IPS-NIHi7 (cell line): ENCODE data around the gene NEURL1.
"Not testable (repeated sequence)": the region's sequence is repeated elsewhere in the genome, so short reads cannot be mapped to it uniquely, and the experiment has no call there.

ENCODE experiments used
- DNase-seq: peaks from one replicate; pipeline ENCODE4 v3.0.0; 2012; ENCODE audit warnings: mixed read lengths; ENCODE audit errors: extremely low spot score

The NEURL1 gene

DNA sequence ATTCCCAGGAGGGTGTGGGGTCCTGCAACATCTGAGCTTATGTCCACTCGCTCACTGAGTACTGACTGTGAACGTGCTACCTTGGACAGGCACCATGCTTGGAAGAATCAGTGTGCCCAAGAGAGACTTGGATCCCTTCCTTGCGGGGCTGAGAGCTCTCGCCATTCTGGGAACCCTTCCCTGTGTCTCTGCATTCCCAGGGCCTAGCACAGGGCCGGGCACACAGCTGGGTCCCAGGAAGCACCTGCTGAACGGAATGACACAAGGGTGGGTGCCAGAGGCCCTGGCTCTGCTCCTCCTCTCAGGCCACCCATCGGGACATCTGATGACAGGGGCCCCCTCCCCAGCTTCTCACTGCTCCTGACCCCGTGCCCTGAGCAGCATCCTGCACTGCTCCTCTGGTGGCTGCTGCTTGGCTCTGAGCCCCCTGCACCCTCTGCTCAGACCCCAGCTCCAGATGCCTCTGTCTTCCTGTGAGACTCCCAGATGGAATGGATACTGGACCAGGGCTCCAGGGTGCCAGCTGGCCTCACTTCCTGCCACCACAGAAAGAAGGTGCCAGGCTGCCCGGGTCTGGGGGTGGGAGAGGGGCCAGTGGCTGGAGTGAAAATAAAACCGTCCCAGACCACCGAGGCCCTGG lies 129.6 kb downstream of the NEURL1 start:
- DNase-seq, result no peak

DNA sequence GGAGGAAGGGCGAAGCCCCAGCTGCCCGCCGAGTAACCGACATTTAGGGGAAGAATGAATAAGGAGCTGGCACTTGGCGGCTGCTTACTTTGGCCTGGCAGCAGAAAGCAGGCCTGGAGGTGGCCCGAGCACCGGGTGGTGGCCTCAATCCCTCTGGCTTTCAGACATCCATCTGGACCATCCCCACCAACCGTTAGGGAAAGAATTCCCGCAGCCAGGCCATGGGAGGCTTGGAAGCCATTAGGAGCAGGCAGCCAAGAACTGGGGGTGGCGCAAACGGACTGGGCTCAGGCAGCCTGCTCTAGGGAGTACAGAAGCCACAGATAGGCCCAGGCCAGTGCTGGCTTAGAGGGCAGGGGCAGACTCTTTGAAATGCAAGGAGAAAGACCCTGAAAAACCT lies 132.7 kb downstream of the NEURL1 start:
- DNase-seq, result no peak

DNA sequence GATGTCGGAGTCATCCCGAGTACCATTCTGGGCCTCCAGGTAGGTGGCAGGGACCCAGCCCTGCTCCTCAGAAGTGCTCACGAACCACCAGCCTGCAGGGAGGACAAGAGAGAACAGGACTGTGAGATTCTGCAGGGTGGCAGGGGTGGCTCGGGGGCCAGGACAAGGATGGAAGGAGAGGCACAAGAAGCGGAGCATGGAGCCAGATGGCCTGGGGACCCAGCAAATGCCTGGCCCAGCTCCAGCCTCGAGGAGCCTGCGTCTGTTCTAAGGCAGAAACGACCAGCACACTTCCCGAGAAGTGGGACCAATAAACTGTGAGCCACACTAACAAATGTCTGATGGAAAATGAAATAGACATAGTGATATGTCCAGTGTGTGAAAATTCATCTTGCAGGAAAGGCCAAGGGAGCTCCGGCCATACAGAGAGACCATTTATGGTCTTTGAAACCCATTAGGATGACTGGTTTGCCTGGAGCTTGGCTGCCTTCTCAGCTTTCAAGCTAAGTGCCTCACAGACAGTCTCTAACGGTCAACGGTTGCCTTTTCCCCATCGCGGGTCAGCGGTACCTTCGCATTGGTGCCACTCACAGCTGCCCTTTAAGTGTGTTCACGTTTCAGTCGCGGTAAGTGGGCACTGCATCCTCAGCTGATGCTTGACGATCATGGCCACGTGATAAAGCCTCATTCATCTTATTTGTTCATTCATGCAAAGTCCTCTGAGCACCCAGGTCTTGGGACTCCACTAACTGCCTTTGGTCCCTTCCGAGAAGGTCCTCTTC lies 133.8 kb downstream of the NEURL1 start:
- DNase-seq, result no peak

DNA sequence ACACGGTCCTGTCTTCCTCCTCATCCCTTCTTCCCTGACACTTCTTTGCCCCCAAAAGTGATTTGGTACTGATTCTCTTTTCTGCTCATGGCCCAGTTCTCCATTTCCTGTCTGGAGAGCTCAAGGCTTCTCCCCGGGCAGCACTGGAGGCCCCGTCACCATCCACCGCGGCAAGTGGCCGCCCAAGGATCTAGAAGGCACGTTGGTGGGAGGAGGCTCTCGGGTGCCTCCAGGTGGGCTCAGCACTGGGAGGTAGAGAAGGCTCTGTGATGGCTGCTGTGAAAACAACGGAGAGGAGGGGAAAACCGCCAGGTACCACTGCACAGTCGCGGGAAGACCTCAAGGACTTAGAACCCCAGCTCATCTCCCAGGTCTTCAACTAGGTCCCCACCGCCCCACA lies 134.4 kb downstream of the NEURL1 start:
- DNase-seq, result no peak

DNA sequence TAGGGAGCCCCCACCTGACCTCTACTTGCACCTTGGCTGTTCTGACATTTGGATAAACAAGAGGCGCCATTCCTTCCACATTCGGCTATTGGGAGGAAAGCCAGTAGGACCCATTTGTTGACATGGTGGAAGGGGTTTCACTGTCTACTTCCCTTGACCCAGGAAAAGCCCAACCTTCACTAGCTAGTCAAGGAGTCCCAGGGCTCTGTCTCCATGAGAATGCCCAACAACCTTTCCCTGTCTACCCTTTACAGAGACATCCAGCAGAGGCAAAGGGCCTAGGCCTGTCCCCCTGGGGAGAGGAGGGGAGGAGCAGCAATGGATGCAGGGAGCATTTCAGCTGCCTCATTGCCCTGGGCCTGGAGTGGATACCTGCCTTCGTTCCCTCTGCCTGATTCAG lies 136.1 kb downstream of the NEURL1 start:
- DNase-seq, result no peak

DNA sequence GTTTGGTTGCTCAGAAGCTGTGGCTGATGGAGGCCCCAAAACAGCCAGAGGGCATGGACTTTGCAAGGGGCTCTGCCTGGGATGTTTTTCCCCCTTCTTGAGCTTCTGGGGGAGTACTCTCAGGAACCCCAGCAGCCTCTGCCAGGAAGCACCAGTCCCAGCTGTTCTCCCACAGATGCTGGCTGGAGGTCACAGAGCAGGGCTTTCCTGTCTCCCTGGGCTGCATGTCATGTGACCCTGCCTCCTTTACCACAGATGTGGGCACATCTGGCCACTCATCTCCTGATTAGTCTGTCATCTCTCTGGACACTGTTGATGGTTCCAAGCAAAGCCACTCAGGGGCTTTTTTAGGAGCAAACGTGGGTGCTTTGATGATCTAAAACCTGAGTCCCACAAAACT lies 136.7 kb downstream of the NEURL1 start:
- DNase-seq, result no peak

DNA sequence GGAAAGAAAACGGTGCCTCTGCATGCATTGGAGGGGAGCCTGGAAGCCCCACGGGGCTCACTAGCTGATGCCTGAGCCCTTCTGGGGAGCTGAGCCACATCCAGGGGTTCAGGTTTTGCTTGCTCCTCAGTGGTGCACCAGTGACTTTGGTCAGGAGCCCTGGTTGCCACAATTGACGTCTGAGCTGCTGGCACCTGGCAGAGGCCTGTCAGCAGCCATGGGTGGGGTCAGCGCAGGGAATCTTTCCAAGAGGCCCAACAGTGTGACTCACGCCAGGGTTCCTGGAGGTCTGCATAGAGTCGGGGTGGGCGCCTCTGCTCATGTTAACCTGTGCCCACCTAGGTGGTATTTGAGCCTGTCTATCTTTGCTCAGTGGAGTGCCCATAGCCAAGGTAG lies 138.7 kb downstream of the NEURL1 start:
- DNase-seq, result no peak

DNA sequence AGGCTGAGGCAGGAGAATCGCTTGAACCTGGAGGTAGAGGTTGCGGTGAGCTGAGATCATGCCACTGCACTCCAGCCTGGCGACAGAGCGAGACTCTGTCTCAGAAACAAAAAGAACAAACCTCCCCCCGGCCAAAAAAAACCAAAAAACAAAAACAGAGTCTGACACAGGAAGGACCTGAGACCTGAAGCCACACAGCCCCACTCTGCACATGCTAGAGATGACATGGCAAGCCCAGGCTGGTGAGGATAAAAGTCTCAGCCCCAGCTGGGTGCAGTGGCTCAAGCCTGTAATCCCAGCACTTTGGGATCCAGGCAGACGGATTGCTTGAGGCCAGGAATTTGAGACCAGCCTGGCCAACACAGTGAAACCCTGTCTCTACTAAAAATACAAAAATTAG lies 139.4 kb downstream of the NEURL1 start:
- DNase-seq, result not testable (repeated sequence)

DNA sequence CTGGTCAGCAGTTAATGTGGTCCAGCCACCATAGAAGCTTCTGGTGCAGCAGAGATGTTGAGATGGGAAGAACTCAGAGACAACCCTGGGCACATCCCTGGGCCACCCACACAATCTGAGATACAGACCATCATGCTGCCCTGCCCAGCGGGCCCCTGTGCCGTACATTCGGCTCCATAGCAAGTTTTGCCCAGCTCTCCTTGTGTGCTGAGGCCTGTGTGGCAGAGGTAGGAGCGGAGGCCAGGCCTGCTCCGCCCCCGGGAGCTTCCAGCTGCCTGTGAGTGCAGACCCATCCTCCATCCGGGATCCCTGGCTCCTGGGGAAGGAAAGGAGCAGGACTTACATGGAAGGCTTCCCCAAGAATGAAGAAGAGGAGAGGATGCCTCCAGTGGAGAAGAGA lies 140.3 kb downstream of the NEURL1 start:
- DNase-seq, result no peak

DNA sequence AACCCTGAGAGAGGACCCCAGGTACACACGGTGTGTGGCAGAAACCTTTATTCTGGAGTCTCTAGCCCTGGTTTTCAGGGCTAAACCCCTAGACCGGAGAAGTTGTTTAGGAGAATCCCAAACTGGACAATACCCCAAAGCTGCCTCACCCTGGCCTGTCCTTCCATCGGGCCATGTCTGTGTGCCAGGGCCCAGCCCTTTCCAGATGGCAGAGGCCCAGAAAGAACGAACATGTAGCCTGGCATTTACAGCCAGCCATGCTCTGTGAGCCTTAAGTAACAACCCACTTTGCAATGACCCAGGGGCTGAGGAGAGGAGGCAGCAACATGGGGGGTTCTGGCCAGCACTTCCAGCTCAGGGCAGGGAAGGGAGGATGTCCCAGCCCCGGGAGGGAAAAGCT lies 142.1 kb downstream of the NEURL1 start:
- no peak for DNase-seq

DNA sequence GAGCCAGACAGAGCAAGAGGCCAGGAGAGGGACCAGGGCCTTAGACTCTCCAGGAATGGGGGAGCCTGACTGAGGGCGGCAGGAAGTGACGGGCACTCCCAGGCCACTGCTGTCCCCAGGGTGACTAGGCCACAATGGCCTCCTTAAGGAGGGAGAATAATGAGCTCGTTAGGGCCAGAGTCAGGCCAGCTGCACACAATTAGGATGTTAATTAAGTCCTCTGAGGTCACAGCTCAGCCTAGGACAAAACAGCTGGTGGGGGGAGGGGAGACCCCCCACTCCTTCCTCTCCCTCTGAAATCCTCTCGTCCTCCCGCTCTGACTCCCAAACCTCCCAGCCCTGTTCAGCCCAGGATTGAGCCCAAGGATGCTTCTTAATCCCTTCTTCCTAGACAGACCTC lies 143.0 kb downstream of the NEURL1 start:
- no peak for DNase-seq

DNA sequence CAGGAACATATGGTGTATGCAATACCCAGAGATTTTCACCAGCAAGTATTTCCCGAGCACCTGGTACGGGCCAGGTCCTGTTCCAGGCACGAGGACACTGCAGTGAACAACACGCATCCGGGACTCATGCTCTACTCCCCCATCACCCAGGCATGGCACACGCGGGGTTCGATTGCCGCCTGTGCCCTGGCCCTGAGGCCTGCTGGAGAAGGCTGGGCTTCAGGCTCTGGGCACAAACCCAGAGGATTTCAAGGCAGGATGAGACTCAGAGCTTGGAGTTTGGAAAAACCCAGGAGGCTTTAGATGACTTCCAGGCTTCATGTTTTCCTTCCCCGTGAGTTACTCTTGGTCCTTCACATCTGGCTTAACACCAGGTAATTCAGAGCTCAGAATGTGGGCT lies 143.5 kb downstream of the NEURL1 start:
- DNase-seq, result no peak

DNA sequence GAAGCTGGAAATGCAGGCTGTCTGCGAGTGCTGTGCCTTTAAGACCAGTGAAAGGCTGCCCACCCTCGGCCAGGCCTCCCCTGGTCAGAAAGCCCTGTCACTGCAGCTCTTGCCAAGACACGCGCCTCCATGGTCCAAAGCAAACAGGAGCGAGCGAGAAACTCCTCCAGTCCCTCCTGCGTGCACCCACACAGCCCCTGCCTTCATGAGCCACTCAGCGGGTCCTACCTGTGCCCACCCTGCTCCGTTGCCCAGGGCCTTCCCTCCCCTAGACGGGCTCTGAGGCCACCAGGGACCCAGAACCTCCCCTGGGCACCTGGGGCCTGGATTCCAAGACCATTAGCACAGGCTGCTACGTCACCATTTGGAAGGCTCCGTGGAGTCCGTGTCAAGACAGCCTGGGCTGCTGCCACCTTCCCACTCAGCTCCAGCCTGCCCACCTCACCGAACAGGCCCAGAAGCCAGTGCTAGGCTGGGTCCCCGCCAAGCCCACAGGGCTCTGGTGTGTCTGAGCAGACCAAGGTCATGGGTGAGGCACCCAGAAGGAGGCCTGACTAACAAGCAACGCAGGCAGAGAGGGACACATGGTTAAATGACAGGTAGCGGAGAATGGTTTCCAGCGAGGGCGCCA lies 144.5 kb downstream of the NEURL1 start:
- no peak for DNase-seq

DNA sequence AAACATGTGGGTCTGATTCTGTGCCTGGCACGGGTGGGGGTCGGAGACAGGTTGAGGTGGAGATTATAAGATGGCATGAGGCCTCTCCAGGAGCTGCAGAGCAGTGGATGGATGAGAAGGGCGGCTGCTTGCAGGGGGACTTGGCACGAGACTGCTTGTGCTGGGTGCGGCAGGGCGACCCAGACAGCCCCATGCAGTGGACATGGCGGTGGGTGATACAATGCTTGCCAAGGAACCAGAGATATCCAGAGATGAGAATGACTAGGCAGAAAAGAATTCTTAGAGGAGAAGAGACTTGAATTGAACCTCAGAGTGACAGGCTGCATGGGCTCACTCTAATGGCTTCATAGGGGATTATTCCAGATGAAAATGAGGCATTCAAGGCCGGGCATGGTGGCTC lies 145.4 kb downstream of the NEURL1 start:
- no peak for DNase-seq

DNA sequence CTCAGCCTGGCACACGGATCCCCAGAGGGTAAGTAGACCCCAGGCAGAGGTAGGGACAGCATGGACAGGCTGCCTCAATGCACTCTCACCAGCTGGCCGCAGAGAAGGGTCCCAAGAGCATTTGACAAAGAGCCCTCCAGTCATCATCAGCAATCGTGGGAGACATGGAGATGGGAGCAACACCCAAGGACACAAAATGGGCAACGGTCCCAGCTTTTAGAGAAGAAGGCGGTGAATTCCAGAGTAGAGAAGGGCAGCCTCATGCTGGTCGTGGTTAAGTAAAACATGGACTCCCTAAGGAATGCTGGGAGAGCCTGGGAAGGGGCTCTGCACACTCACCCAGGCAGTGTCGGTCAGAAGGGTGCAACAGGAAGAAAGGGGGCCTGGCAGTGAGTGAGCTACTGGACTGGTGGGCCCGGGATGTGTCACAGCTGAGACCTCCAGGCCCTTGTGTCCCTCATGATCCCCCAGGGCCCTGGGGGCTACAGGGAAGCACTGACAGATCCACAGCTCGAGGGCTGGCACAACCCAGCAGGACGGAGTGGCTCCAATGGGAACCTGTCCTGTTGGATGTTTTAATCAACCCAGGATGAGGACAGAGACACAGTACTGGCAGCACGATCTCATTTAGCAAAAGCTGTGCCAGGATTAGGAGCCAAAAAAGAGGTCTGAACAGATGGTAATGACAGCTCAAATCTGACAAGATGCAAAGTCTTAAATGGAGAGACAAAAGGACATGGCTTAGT lies 147.1 kb downstream of the NEURL1 start:
- DNase-seq, result no peak

DNA sequence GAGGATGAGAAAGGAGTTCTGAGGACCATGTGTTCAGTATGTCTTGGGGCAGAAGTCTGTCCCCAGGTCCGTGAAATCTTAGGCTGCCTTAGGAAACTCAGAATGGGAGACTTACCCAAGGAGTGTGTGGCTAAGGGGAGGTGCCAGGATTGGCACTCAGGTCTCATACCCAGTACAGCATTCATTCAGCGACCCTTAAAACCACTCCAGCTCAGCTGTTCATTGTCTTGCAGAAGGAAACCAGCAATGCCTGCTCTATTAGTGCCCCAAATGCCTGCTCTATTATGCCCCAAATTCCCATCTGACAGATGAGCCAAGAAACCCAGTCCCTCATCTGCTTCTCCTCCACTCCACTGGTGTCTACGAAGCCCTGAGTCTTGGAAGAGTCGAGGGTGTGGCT lies 147.8 kb downstream of the NEURL1 start:
- DNase-seq, result no peak
